CD4-positive, CD25-positive, alpha-beta regulatory T cell (primary cell): Measurements from ENCODE around the gene SYP. TPM values are rescaled to one million over a fixed set of nuclear protein-coding genes. Genes with fewer than 3 reads are reported as not detected.
A peak's percentile ranks its signal among the peaks of the same experiment; 100 is the strongest.

Experiments
- ATAC-seq, 2 donors: fragments of 150-1000 bp; cut with Tn5 transposase; one replicate each; pipeline ENCODE4 v1.10.0; 2021; ENCODE audit warnings: low read depth in 2 of 2, moderate number of reproducible peaks in 2 of 2, moderate library complexity in 1 of 2
- DNase-seq, 3 donors: peaks; one replicate each; pipeline versions ENCODE4 v3.0.0 to v3.0.0-alpha.2; 2012 to 2022; ENCODE audit warnings: mixed read lengths in 1 of 3
- H3K27ac ChIP-seq: one replicate; pipeline ENCODE4 v1.7.0; 2013; ENCODE audit warnings: mild to moderate bottlenecking, low read length; ENCODE audit not compliant: insufficient read depth, poor library complexity, severe bottlenecking
- H3K27me3 ChIP-seq: one replicate; pipeline ENCODE4 v1.7.0; 2013; ENCODE audit warnings: low read length; ENCODE audit not compliant: control insufficient read depth, insufficient read depth
- H3K36me3 ChIP-seq: one replicate; pipeline ENCODE4 v1.7.0; 2013; ENCODE audit warnings: mild to moderate bottlenecking, low read length, moderate library complexity; ENCODE audit not compliant: control insufficient read depth, insufficient read depth
- H3K4me1 ChIP-seq: 2 replicates; pipeline ENCODE4 v1.7.0; 2013; ENCODE audit warnings: mild to moderate bottlenecking, low read length; ENCODE audit not compliant: insufficient read depth, control insufficient read depth, poor library complexity, severe bottlenecking
- H3K4me3 ChIP-seq: one replicate; pipeline ENCODE4 v1.7.0; 2013; ENCODE audit warnings: low read depth, mild to moderate bottlenecking, low read length, moderate library complexity
- H3K9me3 ChIP-seq, 2 experiments: 1 replicate in 1 of 2; 2 replicates in 1 of 2; pipeline ENCODE4 v1.7.0; 2013; ENCODE audit warnings: low read length in 2 of 2, mild to moderate bottlenecking in 1 of 2, moderate library complexity in 1 of 2; ENCODE audit not compliant: control insufficient read depth in 2 of 2
- H3K27ac Mint-ChIP-seq, 3 donors: one replicate each; pipeline ENCODE4 v1.8.0; 2020 to 2022; ENCODE audit warnings: mild to moderate bottlenecking in 3 of 3, mixed read lengths in 3 of 3, moderate library complexity in 2 of 3
- H3K27me3 Mint-ChIP-seq: one replicate; pipeline ENCODE4 v1.8.0; 2022; ENCODE audit warnings: mild to moderate bottlenecking, mixed read lengths
- H3K36me3 Mint-ChIP-seq: one replicate; pipeline ENCODE4 v1.8.0; 2020; ENCODE audit warnings: mixed read lengths
- H3K4me1 Mint-ChIP-seq, 4 donors: one replicate each; pipeline ENCODE4 v1.8.0; 2020 to 2022; ENCODE audit warnings: mixed read lengths in 4 of 4, mild to moderate bottlenecking in 1 of 4
- H3K4me3 Mint-ChIP-seq, 4 donors: one replicate each; pipeline ENCODE4 v1.8.0; 2020 to 2022; ENCODE audit warnings: mild to moderate bottlenecking in 4 of 4, mixed read lengths in 4 of 4, moderate library complexity in 3 of 4
- H3K9me3 Mint-ChIP-seq, 7 donors: one replicate each; pipeline ENCODE4 v1.8.0; 2020 to 2022; ENCODE audit warnings: mixed read lengths in 7 of 7, mild to moderate bottlenecking in 3 of 7, moderate library complexity in 2 of 7
- polyA plus RNA-seq, 4 donors: library from polyadenylated mRNA; unstranded; fragments of 300-500 nt; fragmentation: Illumina TruSeq; gene quantifications; one replicate each; pipeline ENCODE4 v1.2.3, GENCODE V29; 2021
- total RNA-seq: library from RNA; stranded (reverse); gene quantifications from one replicate; pipeline ENCODE4 v1.2.3, GENCODE V29; 2022

The SYP gene
- total and polyA plus RNA-seq, 5 donors from 2014 or later, result 0.67 to 1.3 (median 0.89) TPM

DNA sequence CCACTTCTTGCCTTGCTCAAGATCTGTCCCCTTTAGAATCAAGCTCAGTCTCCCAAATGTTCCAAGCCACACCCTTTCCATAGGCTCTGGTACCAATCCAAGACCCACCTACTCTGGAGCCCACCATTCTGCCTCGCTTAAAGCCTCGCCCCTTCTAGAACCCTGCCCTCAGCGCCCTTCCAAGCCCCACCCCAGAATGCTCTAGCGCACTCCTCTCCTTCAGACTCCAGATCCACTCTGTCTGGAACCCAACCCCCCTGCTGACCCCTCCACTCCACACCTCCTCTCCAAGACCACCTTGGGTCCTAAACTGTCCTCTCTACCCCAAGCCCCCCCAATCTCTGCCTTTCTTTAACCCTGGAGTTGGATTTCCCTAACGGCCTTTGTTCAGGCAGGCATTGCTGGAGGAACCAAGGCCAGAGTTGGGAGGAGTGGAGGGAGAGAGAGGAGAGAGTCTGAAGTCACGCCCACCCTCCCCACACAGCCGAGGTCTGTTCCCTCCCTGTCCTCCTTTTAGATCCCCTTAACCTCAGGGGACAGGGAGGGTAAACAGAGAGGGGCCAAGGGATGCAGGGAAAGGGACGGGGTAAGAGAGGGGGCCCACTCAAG, 11.4 kb downstream of the SYP start:
- Histone ChIP-seq H3K27ac (no peak overlapping the region), H3K4me3 (no peak overlapping the region), H3K9me3 (no peaks in the 10 kb centered on the region), H3K36me3 (peaks cover under 1% of the 10 kb centered on the region), H3K4me1 (peaks cover 13% of the 10 kb centered on the region), H3K27me3 (no peaks in the 10 kb centered on the region)
- DNase-seq (no peak), ATAC-seq (no peak)
- Mint-ChIP-seq H3K4me3 (peak overlapping the region in 1 of 4 donors; percentile 49), H3K9me3 (no peaks in the 10 kb centered on the region), H3K27me3 (no peaks in the 10 kb centered on the region), H3K4me1 (peaks cover 0 to 50% (median 11%) of the 10 kb centered on the region in 4 donors), H3K27ac (peak overlapping the region in 1 of 3 donors; percentile 38), H3K36me3 (no peaks in the 10 kb centered on the region)

- Histone ChIP-seq H3K4me1 (peaks cover 13% of the 10 kb centered on the region), H3K9me3 (no peaks in the 10 kb centered on the region), H3K4me3 (no peak overlapping the region), H3K27ac (no peak overlapping the region), H3K36me3 (peaks cover 7% of the 10 kb centered on the region), H3K27me3 (no peaks in the 10 kb centered on the region)
- Mint-ChIP-seq H3K9me3 (no peaks in the 10 kb centered on the region), H3K4me3 (peak overlapping the region in 2 of 4 donors; percentile 45 to 83), H3K27me3 (no peaks in the 10 kb centered on the region), H3K36me3 (no peaks in the 10 kb centered on the region), H3K27ac (peak overlapping the region in 1 of 3 donors; percentile 52), H3K4me1 (peaks cover 0 to 41% (median 6%) of the 10 kb centered on the region in 4 donors)
- DNase-seq, result no peak
- no peak for ATAC-seq
These were observed 12.5 kb downstream of the SYP start for GRCh38 chrX:49187526-49187925.

DNA sequence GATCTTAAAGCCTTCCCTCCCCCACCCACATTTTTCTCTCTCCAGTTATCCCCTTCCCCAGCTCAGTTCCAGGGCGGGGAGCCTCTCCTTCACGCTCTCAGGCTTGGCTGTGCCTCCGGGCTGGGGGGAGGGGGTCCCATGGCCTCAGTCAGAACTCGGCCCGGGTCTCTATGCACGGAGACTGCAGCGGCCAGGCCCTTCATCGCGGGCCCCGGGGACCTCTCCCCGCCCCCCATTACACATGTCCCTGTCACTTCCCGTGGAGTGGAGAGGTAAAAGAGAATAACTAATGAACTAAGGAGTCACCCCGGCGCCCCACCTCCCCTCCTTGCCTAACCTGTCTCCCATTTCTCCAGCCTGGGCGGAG, 13.0 kb downstream of the SYP start:
- Mint-ChIP-seq H3K27me3 (no peaks in the 10 kb centered on the region), H3K27ac (no peak overlapping the region), H3K4me1 (peaks cover 0 to 36% (median 4%) of the 10 kb centered on the region in 4 donors), H3K9me3 (no peaks in the 10 kb centered on the region), H3K36me3 (peaks cover 5% of the 10 kb centered on the region), H3K4me3 (peak overlapping the region in 3 of 4 donors; percentile 45 to 83 (median 48))
- no peaks in the 10 kb centered on the region for H3K27me3 ChIP-seq
- H3K27ac ChIP-seq, result no peak overlapping the region
- H3K4me3 ChIP-seq, result no peak overlapping the region
- peaks cover 7% of the 10 kb centered on the region for H3K36me3 ChIP-seq
- peaks cover 13% of the 10 kb centered on the region for H3K4me1 ChIP-seq
- H3K9me3 ChIP-seq, result no peaks in the 10 kb centered on the region
- ATAC-seq, result no peak
- no peak for DNase-seq

- H3K27me3 Mint-ChIP-seq, result no peaks in the 10 kb centered on the region
- Histone ChIP-seq H3K4me1 (peaks cover 13% of the 10 kb centered on the region), H3K27me3 (no peaks in the 10 kb centered on the region), H3K27ac (peak within 1 kb of the TSS; percentile 60), H3K36me3 (peaks cover 7% of the 10 kb centered on the region), H3K4me3 (peak within 1 kb of the TSS; percentile 62), H3K9me3 (no peaks in the 10 kb centered on the region)
- H3K4me1 Mint-ChIP-seq, result peaks cover 0 to 34% (median 4%) of the 10 kb centered on the region in 4 donors
- H3K9me3 Mint-ChIP-seq, result no peaks in the 10 kb centered on the region
- ATAC-seq (no peak), DNase-seq (peak; percentile 66 to 73 (median 66))
- peak within 1 kb of the TSS; percentile 63 to 95 (median 83) for H3K4me3 Mint-ChIP-seq
- H3K36me3 Mint-ChIP-seq, result peaks cover 5% of the 10 kb centered on the region
- peak within 1 kb of the TSS in 2 of 3 donors; percentile 55 to 83 for H3K27ac Mint-ChIP-seq
These were observed 13.6 kb downstream of the SYP start, which contains the start of gene PRICKLE3 for GRCh38 chrX:49186125-49187027. Gene PRICKLE3 (minus strand): TSS chrX:49186373. CDS start chrX:49186297, 76 bp downstream.

GRCh38 chrX:49184294-49185281, 15.4 kb downstream of the SYP start:
- H3K9me3 ChIP-seq, result no peaks in the 10 kb centered on the region
- Mint-ChIP-seq H3K36me3 (peaks cover 11% of the 10 kb centered on the region), H3K27me3 (no peaks in the 10 kb centered on the region), H3K9me3 (no peaks in the 10 kb centered on the region), H3K27ac (peak overlapping the region; percentile 55 to 83 (median 63)), H3K4me3 (peak overlapping the region; percentile 68 to 95 (median 83)), H3K4me1 (peaks cover 0 to 20% (median 3%) of the 10 kb centered on the region in 4 donors)
- DNase-seq (peak in 2 of 3 donors; percentile 28 to 42), ATAC-seq (peak; percentile 32 to 45)
- no peaks in the 10 kb centered on the region for H3K27me3 ChIP-seq
- peaks cover 13% of the 10 kb centered on the region for H3K4me1 ChIP-seq
- peaks cover 13% of the 10 kb centered on the region for H3K36me3 ChIP-seq
- peak overlapping the region; percentile 59 for H3K4me3 ChIP-seq
- H3K27ac ChIP-seq, result peak overlapping the region; percentile 47

DNA sequence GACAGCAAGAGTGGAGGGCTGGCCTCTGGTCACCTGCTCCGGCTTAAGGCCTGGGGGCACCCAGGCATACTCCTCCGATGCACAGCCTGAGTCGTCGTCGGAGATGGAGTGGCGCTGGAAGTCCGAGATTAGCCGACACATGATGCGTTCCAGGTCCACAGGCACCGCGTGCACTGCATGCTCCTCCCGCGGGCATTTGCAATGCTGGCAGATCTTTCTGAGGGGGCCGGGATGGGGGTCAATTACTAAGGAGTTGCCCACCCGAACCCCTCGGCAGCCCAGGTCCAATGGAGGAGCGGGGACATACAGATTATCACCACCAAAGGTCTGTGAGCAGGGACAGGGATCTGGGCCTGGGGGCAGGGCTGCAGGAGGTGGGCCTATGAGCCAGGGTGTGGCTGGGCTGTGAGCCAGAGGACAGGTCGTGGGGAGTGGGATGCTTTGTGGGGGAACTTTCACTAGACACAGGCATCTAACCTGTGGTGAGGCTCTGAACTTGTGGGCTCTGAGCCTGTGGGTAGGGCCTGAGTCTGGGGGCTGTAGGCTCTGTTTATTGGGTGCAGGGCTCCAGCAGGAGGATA, 16.2 kb downstream of the SYP start:
- Histone ChIP-seq H3K27ac (peak overlapping the region; percentile 47), H3K4me3 (no peak overlapping the region), H3K9me3 (no peaks in the 10 kb centered on the region), H3K27me3 (no peaks in the 10 kb centered on the region), H3K4me1 (peaks cover 13% of the 10 kb centered on the region), H3K36me3 (peaks cover 16% of the 10 kb centered on the region)
- H3K4me3 Mint-ChIP-seq, result peak overlapping the region in 3 of 4 donors; percentile 68 to 85 (median 76)
- ATAC-seq (no peak), DNase-seq (no peak)
- H3K4me1 Mint-ChIP-seq, result peaks cover 0 to 22% (median 7%) of the 10 kb centered on the region in 4 donors
- no peaks in the 10 kb centered on the region for H3K9me3 Mint-ChIP-seq
- no peaks in the 10 kb centered on the region for H3K27me3 Mint-ChIP-seq
- H3K36me3 Mint-ChIP-seq, result peaks cover 11% of the 10 kb centered on the region
- peak overlapping the region in 1 of 3 donors; percentile 95 for H3K27ac Mint-ChIP-seq
